ENCODE data around the gene DHRSX. TPM values are rescaled to one million over a fixed set of nuclear protein-coding genes. Genes with fewer than 3 reads are reported as not detected.

Gene DHRSX
- total RNA-seq, 1 experiment from 2014 or later, result 11.5 TPM

- H4K20me1 ChIP-seq (ENCODE audit: low read length), result no peaks in the 10 kb centered on the region
- H3K9me2 ChIP-seq (replicated peaks; ENCODE audit: low read length), result no peaks in the 10 kb centered on the region
- no TSS peak for BruUV-seq (replicated peaks)
- no peak overlapping the region for H3K9ac ChIP-seq (ENCODE audit: low read length)
- DNase-seq (no peak), ATAC-seq (no peak)
- H3K27ac ChIP-seq (ENCODE audit: low read length), result no peak overlapping the region
- peaks cover 8% of the 10 kb centered on the region; the same call in 1 of the 2 replicates for H3K4me1 ChIP-seq (ENCODE audit: insufficient read depth, low read length)
- ChIA-PET POLR2A (ENCODE audit: unreplicated experiment) (no interaction called here), CTCF (no interaction called here)
- no peaks in the 10 kb centered on the region for H3K36me3 ChIP-seq (ENCODE audit: low read depth, low read length)
- TF ChIP-seq CTCF (conservative IDR thresholded peaks at IDR 0.05; ENCODE audit: low read depth, low read length) (no peak), EZH2phosphoT487 (IDR thresholded peaks at IDR 0.05; ENCODE audit: borderline replicate concordance, low read length) (no peak), EZH2 (IDR thresholded peaks at IDR 0.05; ENCODE audit: low read length, unreplicated experiment) (no peak)
- peak overlapping the region; percentile 82 for H3K4me2 ChIP-seq (ENCODE audit: low read length)
- no peaks in the 10 kb centered on the region for H3K9me3 ChIP-seq (ENCODE audit: low read length)
- H3K4me3 ChIP-seq (ENCODE audit: low read length), result peak overlapping the region; percentile 81; the same call in 1 of the 2 replicates
- intact Hi-C loops (cut with micrococcal nuclease), result no loop called here
- H3K27me3 ChIP-seq (ENCODE audit: low read length), result no peaks in the 10 kb centered on the region
- H2AFZ ChIP-seq (ENCODE audit: low read length), result no peak overlapping the region
- H3K79me2 ChIP-seq (ENCODE audit: low read length), result peaks cover 29% of the 10 kb centered on the region
- H3F3A ChIP-seq (ENCODE audit: low read length, unreplicated experiment), result no peaks in the 10 kb centered on the region
These were observed 1.9 kb downstream of the DHRSX start for GRCh38 chrX:2498781-2499302.

- H4K20me1 ChIP-seq (ENCODE audit: low read length), result no peaks in the 10 kb centered on the region
- ATAC-seq, result no peak
- no peaks in the 10 kb centered on the region for H3K27me3 ChIP-seq (ENCODE audit: low read length)
- peaks cover 29% of the 10 kb centered on the region for H3K79me2 ChIP-seq (ENCODE audit: low read length)
- ChIA-PET POLR2A (ENCODE audit: unreplicated experiment) (no interaction called here), CTCF (no interaction called here)
- no peak overlapping the region for H3K9ac ChIP-seq (ENCODE audit: low read length)
- H3K9me2 ChIP-seq (replicated peaks; ENCODE audit: low read length), result no peaks in the 10 kb centered on the region
- H3F3A ChIP-seq (ENCODE audit: low read length, unreplicated experiment), result no peaks in the 10 kb centered on the region
- intact Hi-C loops (cut with micrococcal nuclease), result no loop called here
- H3K4me2 ChIP-seq (ENCODE audit: low read length), result 0 out of 2 replicates have a peak overlapping the region, but pooled peaks have one; percentile 82
- no peak overlapping the region for H3K4me3 ChIP-seq (ENCODE audit: low read length)
- BruUV-seq (replicated peaks), result no TSS peak
- peaks cover 8% of the 10 kb centered on the region; the same call in 1 of the 2 replicates for H3K4me1 ChIP-seq (ENCODE audit: insufficient read depth, low read length)
- no peaks in the 10 kb centered on the region for H3K36me3 ChIP-seq (ENCODE audit: low read depth, low read length)
- H3K9me3 ChIP-seq (ENCODE audit: low read length), result no peaks in the 10 kb centered on the region
- DNase-seq, result no peak
- no peak overlapping the region for H2AFZ ChIP-seq (ENCODE audit: low read length)
- H3K27ac ChIP-seq (ENCODE audit: low read length), result no peak overlapping the region
- TF ChIP-seq EZH2phosphoT487 (IDR thresholded peaks at IDR 0.05; ENCODE audit: borderline replicate concordance, low read length) (no peak), CTCF (conservative IDR thresholded peaks at IDR 0.05; ENCODE audit: low read depth, low read length) (no peak), EZH2 (IDR thresholded peaks at IDR 0.05; ENCODE audit: low read length, unreplicated experiment) (no peak)
These were observed 2.6 kb downstream of the DHRSX start for GRCh38 chrX:2497961-2498780.

- Histone ChIP-seq H3K9me3 (ENCODE audit: low read length) (no peaks in the 10 kb centered on the region), H3F3A (ENCODE audit: low read length, unreplicated experiment) (no peaks in the 10 kb centered on the region), H3K4me2 (ENCODE audit: low read length) (no peak overlapping the region), H2AFZ (ENCODE audit: low read length) (no peak overlapping the region), H3K27me3 (ENCODE audit: low read length) (no peaks in the 10 kb centered on the region), H4K20me1 (ENCODE audit: low read length) (no peaks in the 10 kb centered on the region), H3K4me1 (ENCODE audit: insufficient read depth, low read length) (peaks cover 8% of the 10 kb centered on the region; the same call in 1 of the 2 replicates), H3K9me2 (replicated peaks; ENCODE audit: low read length) (no peaks in the 10 kb centered on the region), H3K36me3 (ENCODE audit: low read depth, low read length) (no peaks in the 10 kb centered on the region), H3K9ac (ENCODE audit: low read length) (no peak overlapping the region), H3K27ac (ENCODE audit: low read length) (no peak overlapping the region), H3K79me2 (ENCODE audit: low read length) (peaks cover 29% of the 10 kb centered on the region), H3K4me3 (ENCODE audit: low read length) (no peak overlapping the region)
- TF ChIP-seq EZH2 (IDR thresholded peaks at IDR 0.05; ENCODE audit: low read length, unreplicated experiment) (no peak), CTCF (conservative IDR thresholded peaks at IDR 0.05; ENCODE audit: low read depth, low read length) (no peak), EZH2phosphoT487 (IDR thresholded peaks at IDR 0.05; ENCODE audit: borderline replicate concordance, low read length) (no peak)
- no TSS peak for BruUV-seq (replicated peaks)
- DNase-seq (no peak), ATAC-seq (no peak)
- ChIA-PET POLR2A (ENCODE audit: unreplicated experiment) (no interaction called here), CTCF (no interaction called here)
- intact Hi-C loops (cut with micrococcal nuclease), result no loop called here
These were observed 5.2 kb downstream of the DHRSX start for GRCh38 chrX:2495595-2495994.

All from PC-3 (cell line).